NB4 (cell line): ENCODE measurements around the gene FRYL.

Source experiments
- DNase-seq: peaks from one replicate; pipeline ENCODE4 v3.0.0; 2010; ENCODE audit warnings: low read depth
- H3K4me3 ChIP-seq: one replicate; pipeline ENCODE4 v1.5.1; 2011; ENCODE audit warnings: mild to moderate bottlenecking, low read depth, low read length, moderate library complexity
- MYC ChIP-seq: IDR thresholded peaks from 2 replicates; pipeline ENCODE4 v1.6.1; 2011; ENCODE audit warnings: low read depth, low read length
- POLR2A ChIP-seq: IDR thresholded peaks from 2 replicates; pipeline ENCODE4 v1.6.1; 2011; ENCODE audit warnings: mild to moderate bottlenecking; ENCODE audit not compliant: insufficient read length; ENCODE audit errors: extremely low read depth
- TF ChIP-seq, protein P1 (sequence below): IDR thresholded peaks from 2 replicates; pipeline ENCODE4 v1.6.1; 2011; ENCODE audit warnings: low read depth, low read length
- TF ChIP-seq, protein P2 (sequence below): IDR thresholded peaks from one replicate; pipeline ENCODE4 v1.5.1; 2012; ENCODE audit warnings: low read depth, low read length

The FRYL gene

DNA sequence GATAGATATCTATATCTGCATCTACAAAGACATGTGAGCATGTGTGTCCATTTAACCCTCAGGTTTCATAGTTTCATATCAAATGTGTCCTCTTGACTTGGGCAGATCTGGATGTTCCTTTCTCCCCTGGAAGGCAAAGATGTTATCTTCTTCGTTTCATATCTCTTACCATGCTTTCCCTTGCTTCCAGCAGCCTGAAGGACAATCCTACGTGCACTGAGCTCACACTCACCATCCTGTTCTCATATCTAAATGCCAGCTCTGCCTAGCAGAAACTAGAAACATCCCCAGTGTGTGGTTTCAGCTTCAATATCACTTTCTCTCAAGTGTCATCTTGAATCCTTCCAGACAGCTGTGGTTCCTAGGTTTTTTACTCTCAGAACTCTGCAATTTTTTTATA, 223.8 kb downstream of the FRYL start:
- no peak for DNase-seq
- H3K4me3 ChIP-seq: no peak overlapping the region
- no peak for TF ChIP-seq MYC
- TF ChIP-seq, protein P1, sequence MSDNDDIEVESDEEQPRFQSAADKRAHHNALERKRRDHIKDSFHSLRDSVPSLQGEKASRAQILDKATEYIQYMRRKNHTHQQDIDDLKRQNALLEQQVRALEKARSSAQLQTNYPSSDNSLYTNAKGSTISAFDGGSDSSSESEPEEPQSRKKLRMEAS: no peak
- no peak for TF ChIP-seq POLR2A
- TF ChIP-seq, protein P2, sequence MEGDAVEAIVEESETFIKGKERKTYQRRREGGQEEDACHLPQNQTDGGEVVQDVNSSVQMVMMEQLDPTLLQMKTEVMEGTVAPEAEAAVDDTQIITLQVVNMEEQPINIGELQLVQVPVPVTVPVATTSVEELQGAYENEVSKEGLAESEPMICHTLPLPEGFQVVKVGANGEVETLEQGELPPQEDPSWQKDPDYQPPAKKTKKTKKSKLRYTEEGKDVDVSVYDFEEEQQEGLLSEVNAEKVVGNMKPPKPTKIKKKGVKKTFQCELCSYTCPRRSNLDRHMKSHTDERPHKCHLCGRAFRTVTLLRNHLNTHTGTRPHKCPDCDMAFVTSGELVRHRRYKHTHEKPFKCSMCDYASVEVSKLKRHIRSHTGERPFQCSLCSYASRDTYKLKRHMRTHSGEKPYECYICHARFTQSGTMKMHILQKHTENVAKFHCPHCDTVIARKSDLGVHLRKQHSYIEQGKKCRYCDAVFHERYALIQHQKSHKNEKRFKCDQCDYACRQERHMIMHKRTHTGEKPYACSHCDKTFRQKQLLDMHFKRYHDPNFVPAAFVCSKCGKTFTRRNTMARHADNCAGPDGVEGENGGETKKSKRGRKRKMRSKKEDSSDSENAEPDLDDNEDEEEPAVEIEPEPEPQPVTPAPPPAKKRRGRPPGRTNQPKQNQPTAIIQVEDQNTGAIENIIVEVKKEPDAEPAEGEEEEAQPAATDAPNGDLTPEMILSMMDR: no peak

DNA sequence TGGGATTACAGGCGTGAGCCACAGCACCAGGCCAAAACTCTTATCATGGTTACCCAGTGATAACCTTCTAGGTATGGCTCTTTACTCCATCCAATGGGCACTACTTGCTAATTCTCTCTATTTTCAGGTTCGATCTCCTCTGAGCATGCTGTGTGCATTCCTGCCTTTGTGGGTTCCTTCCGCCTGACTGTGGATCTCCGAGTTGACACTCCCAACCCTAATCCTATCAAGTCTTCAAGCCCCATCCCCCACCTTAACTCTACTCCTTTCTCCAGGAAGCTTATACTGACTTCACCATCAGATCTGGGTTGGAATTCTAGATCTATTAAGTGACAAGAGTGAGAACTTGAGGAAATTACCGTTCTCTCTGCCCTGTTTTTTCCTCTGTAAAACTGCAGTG, 225.5 kb downstream of the FRYL start:
- TF ChIP-seq POLR2A (no peak), MYC (no peak)
- TF ChIP-seq, protein P2: no peak
- TF ChIP-seq, protein P1: no peak
- H3K4me3 ChIP-seq: no peak overlapping the region
- DNase-seq: no peak

DNA sequence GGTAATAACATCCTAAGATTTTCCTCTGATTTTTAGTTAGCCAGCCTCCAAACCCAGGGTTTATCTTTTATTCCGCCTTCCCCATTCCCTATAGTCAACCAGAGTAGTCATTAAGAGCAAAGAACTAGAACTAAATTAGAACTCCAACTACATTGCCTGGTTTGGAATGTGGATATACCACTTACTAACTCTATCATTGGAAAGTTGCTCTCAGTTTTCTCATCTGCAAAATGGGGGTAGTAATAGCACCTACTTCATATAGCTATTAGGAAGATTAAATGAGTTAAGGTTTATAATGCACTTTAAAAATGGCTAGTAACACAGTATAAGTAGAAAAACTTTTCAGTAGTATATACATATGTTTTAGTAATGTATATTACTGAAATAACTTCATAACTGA, 226.4 kb downstream of the FRYL start:
- no peak overlapping the region for H3K4me3 ChIP-seq
- no peak for TF ChIP-seq POLR2A
- TF ChIP-seq, protein P2: no peak

DNA sequence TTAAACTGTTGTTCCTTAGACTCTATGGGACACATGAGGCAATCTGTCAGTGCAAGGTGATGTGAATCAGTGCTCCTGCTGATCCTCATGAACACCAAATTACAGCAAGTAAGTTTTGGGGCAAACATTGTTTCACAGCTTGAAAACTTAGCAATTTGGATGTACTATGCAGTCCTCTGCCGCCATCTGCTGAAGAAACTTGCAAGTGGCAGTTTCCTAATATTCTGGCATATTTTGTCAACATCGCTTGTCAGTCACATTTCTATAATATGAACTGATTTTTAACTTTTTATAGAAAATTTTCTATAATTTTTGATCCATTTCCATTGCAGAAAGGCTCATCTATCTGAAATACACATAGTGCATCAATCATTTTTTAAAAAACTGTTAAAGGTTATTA, 233.7 kb downstream of the FRYL start:
- TF ChIP-seq, protein P2: peak; percentile 51
- TF ChIP-seq, protein P1: no peak; the same call in 1 of the 2 replicates
- DNase-seq: peak; percentile 72
- H3K4me3 ChIP-seq: no peak overlapping the region

More for the DNA sequence above, 226.4 kb downstream of the FRYL start:
- DNase-seq: no peak

DNA sequence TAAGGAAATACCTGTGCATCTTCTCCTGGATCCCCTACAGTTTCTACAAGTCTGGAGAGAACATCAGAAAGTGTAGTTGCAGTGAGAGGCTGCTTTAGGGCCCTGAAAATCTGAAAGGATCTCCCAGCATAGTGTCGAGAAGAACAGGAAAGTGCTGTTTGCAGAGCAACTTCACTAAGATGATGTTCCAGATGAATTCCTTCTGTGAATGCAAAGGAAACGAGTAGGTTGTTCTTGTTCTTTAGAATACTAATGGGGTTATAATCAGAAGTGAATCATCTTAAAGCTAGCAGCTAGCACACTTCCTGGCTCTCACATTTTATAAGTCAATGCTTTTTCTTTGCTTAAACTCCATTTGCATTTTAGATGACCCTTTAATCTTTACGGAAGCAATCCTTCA, 236.3 kb downstream of the FRYL start:
- DNase-seq: no peak
- no peak overlapping the region for H3K4me3 ChIP-seq

DNA sequence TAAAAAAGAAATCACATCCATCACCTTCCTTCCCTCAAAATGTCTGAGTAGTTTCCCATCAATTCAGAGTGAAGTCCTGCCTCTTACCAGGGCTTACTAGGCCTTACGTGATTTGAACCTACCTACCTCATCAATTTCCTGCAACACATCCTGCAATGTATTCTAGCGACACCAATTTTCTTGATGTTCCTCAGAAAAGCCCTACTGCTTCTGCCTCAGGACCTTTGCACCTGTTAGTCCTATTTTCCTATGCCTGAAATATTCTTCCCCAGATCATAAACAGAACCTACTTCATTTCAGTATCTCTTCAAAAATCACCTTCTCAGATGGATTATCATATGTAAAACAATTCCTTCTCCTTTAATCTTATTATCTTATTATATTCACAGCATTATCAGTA, 237.2 kb downstream of the FRYL start:
- no peak for DNase-seq
- no peak for TF ChIP-seq MYC
- no peak for TF ChIP-seq POLR2A
- TF ChIP-seq, protein P2: no peak
- TF ChIP-seq, protein P1: no peak
- H3K4me3 ChIP-seq: no peak overlapping the region

More for the DNA sequence above, 236.3 kb downstream of the FRYL start:
- TF ChIP-seq POLR2A: no peak
- TF ChIP-seq, protein P1: no peak
- TF ChIP-seq, protein P2: no peak
- no peak for TF ChIP-seq MYC
